ENCODE measurements around the gene GABRR1. TPM values are rescaled to one million over a fixed set of nuclear protein-coding genes. Genes with fewer than 3 reads are reported as not detected.

Gene GABRR1
- total RNA-seq, 1 experiment from 2014 or later: not detected

DNA sequence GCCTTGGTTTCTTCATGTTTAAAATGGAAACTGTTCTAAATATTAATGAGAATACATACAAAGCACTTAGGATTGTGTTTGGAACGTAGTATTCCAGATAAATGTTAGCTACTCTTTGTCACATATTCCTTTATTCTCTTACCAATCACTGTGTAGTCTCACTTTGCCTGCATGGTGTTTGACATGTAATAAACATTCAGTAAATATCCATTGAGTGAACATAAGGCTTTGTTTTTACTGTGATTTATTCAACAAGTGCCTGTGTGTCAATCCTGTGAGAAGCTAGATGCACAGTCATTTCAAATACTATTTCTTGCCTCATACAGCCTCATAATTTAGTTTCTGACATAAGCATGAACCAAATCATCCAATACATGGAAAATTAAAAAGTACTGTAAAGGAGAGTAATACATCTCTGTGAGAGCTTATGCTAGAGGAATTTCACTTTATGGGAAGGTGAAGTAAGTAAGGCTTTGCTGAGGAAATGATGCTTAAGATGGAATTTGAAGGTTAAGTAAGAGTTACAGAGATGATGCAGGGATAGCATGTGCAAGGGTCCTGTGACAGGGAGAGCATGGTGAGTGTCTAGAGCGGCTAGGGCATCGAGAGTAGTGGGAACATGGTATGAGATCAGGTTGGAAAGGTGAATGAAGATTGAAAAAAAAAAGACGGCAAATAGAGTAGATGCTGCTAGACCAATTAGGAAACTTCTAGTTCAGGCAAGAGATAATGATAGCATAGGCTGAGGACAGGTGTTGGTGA is 56.6 kb downstream of the GABRR1 start:
- no peak overlapping the region for H3K27ac ChIP-seq (ENCODE audit: low read depth, low read length)
- POLR2A ChIA-PET: no interaction called here
- no peaks in the 10 kb centered on the region for H3K9me2 ChIP-seq (ENCODE audit: insufficient read depth)
- H4K20me1 ChIP-seq (ENCODE audit: insufficient read depth): no peaks in the 10 kb centered on the region; the same call in 1 of the 2 replicates
- no peak for DNase-seq (ENCODE audit: low read depth, low spot score)
- CTCF ChIA-PET: no interaction called here
- ATAC-seq: no peak
- BruUV-seq (replicated peaks): no TSS peak
- RAD21 ChIA-PET (ENCODE audit: low non-redundant PET in 1 of 2, low total read pairs in 2 of 2, uncharacterized antibody in 2 of 2, unreplicated experiment in 2 of 2): no interaction called here
- no peak for TF ChIP-seq FOSL1 (IDR thresholded peaks at IDR 0.05; ENCODE audit: low read depth)
- no peak for TF ChIP-seq EZH2 (IDR thresholded peaks at IDR 0.05)
- no peak for TF ChIP-seq TCF7L2 (IDR thresholded peaks at IDR 0.05; ENCODE audit: borderline replicate concordance, extremely low read depth, insufficient read depth, insufficient read length)
- no peak for TF ChIP-seq CBX3 (IDR thresholded peaks at IDR 0.05; ENCODE audit: low read depth)
- TF ChIP-seq ELF1 (IDR thresholded peaks at IDR 0.05; ENCODE audit: borderline replicate concordance, low read depth): no peak
- no peak for TF ChIP-seq ATF3 (IDR thresholded peaks at IDR 0.05)
- no peak for TF ChIP-seq EGR1 (IDR thresholded peaks at IDR 0.05; ENCODE audit: low read depth)
- TF ChIP-seq EZH2phosphoT487 (IDR thresholded peaks at IDR 0.05; ENCODE audit: borderline replicate concordance): no peak
- no peak for TF ChIP-seq ZFX (IDR thresholded peaks at IDR 0.05)
- TF ChIP-seq RAD21 (IDR thresholded peaks at IDR 0.05; ENCODE audit: low read depth): no peak
- TF ChIP-seq, protein P1, sequence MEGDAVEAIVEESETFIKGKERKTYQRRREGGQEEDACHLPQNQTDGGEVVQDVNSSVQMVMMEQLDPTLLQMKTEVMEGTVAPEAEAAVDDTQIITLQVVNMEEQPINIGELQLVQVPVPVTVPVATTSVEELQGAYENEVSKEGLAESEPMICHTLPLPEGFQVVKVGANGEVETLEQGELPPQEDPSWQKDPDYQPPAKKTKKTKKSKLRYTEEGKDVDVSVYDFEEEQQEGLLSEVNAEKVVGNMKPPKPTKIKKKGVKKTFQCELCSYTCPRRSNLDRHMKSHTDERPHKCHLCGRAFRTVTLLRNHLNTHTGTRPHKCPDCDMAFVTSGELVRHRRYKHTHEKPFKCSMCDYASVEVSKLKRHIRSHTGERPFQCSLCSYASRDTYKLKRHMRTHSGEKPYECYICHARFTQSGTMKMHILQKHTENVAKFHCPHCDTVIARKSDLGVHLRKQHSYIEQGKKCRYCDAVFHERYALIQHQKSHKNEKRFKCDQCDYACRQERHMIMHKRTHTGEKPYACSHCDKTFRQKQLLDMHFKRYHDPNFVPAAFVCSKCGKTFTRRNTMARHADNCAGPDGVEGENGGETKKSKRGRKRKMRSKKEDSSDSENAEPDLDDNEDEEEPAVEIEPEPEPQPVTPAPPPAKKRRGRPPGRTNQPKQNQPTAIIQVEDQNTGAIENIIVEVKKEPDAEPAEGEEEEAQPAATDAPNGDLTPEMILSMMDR (IDR thresholded peaks at IDR 0.05 in 2 of 3, conservative IDR thresholded peaks at IDR 0.05 in 1 of 3; ENCODE audit: borderline replicate concordance in 1 of 3, insufficient read depth in 1 of 3, low read depth in 2 of 3, low read length in 2 of 3): no peak
- no peak for TF ChIP-seq ZNF274 (IDR thresholded peaks at IDR 0.05; ENCODE audit: low read depth, low read length)
- no peak for TF ChIP-seq ZBTB33 (IDR thresholded peaks at IDR 0.05; ENCODE audit: extremely low read depth, insufficient replicate concordance, low read length)
- TF ChIP-seq SIN3A (IDR thresholded peaks at IDR 0.05; ENCODE audit: low read depth): no peak
- TF ChIP-seq JUND (IDR thresholded peaks at IDR 0.05): no peak
- no peak for TF ChIP-seq POLR2AphosphoS5 (IDR thresholded peaks at IDR 0.05; ENCODE audit: low read depth, low read length)
- no peak for TF ChIP-seq SRF (IDR thresholded peaks at IDR 0.05; ENCODE audit: low read depth)
- no peak for TF ChIP-seq REST (IDR thresholded peaks at IDR 0.05; ENCODE audit: low read depth)
- TF ChIP-seq SP1 (IDR thresholded peaks at IDR 0.05; ENCODE audit: low read depth): no peak
- H3K27me3 ChIP-seq (ENCODE audit: insufficient read depth, low read length): no peaks in the 10 kb centered on the region
- peaks cover 16 to 23% of the 10 kb centered on the region in 2 experiments for H3K36me3 ChIP-seq (ENCODE audit: control insufficient read depth in 1 of 2, insufficient read depth in 2 of 2, low read length in 2 of 2)
- no peak overlapping the region for H3K4me2 ChIP-seq (ENCODE audit: low read length)
- no peaks in the 10 kb centered on the region for H3K4me1 ChIP-seq (ENCODE audit: control insufficient read depth in 1 of 2, insufficient read depth in 2 of 2, low read length in 2 of 2)
- peaks cover 13% of the 10 kb centered on the region for H3K79me2 ChIP-seq (ENCODE audit: insufficient read depth, low read length)
- H3K9ac ChIP-seq (ENCODE audit: low read length): no peak overlapping the region
- H3K4me3 ChIP-seq (replicated peaks in 1 of 2; ENCODE audit: low read depth in 1 of 2, low read length in 2 of 2): no peak overlapping the region
- intact Hi-C loops (cut with micrococcal nuclease): no loop called here
- H3K9me3 ChIP-seq (ENCODE audit: control insufficient read depth in 1 of 2, insufficient read depth in 1 of 2, low read depth in 1 of 2, low read length in 2 of 2): no peaks in the 10 kb centered on the region
- no peak overlapping the region for H2AFZ ChIP-seq (ENCODE audit: low read depth, low read length, poor library complexity, severe bottlenecking)

Data from HCT116 (cell line).